ENCODE data around the gene HOXD13.

Gene HOXD13

GRCh38 chr2:176075481-176075880 is 17.0 kb upstream of the HOXD13 start:
- Histone ChIP-seq H3K4me3 (replicated peaks; ENCODE audit: low read depth, low read length) (no peak overlapping the region), H3K36me3 (ENCODE audit: control insufficient read depth, insufficient read depth, low read length) (no peaks in the 10 kb centered on the region), H3K27me3 (replicated peaks; ENCODE audit: control insufficient read depth, insufficient read depth, low read length) (peaks cover 4% of the 10 kb centered on the region; the same call in 1 of the 2 replicates)
- DNase-seq (ENCODE audit: extremely low read depth, insufficient read length) = no peak
- no peak for TF ChIP-seq CTCF (IDR thresholded peaks at IDR 0.05; ENCODE audit: insufficient read depth, low read length, poor library complexity, severe bottlenecking)

- no peak overlapping the region for H3K4me3 ChIP-seq (replicated peaks; ENCODE audit: low read depth, low read length)
- no peak for TF ChIP-seq CTCF (IDR thresholded peaks at IDR 0.05; ENCODE audit: insufficient read depth, low read length, poor library complexity, severe bottlenecking)
- H3K36me3 ChIP-seq (ENCODE audit: control insufficient read depth, insufficient read depth, low read length) = no peaks in the 10 kb centered on the region
- no peak for DNase-seq (ENCODE audit: extremely low read depth, insufficient read length)
- H3K27me3 ChIP-seq (replicated peaks; ENCODE audit: control insufficient read depth, insufficient read depth, low read length) = peaks cover 4% of the 10 kb centered on the region; the same call in 1 of the 2 replicates
Observed at GRCh38 chr2:176076063-176076462, 16.5 kb upstream of the HOXD13 start.

GRCh38 chr2:176076796-176077195 is 15.7 kb upstream of the HOXD13 start:
- DNase-seq (ENCODE audit: extremely low read depth, insufficient read length) = no peak
- TF ChIP-seq CTCF (IDR thresholded peaks at IDR 0.05; ENCODE audit: insufficient read depth, low read length, poor library complexity, severe bottlenecking) = no peak
- Histone ChIP-seq H3K27me3 (replicated peaks; ENCODE audit: control insufficient read depth, insufficient read depth, low read length) (peaks cover 4% of the 10 kb centered on the region; the same call in 1 of the 2 replicates), H3K4me3 (replicated peaks; ENCODE audit: low read depth, low read length) (no peak overlapping the region), H3K36me3 (ENCODE audit: control insufficient read depth, insufficient read depth, low read length) (no peaks in the 10 kb centered on the region)

- peaks cover 4% of the 10 kb centered on the region; the same call in 1 of the 2 replicates for H3K27me3 ChIP-seq (replicated peaks; ENCODE audit: control insufficient read depth, insufficient read depth, low read length)
- TF ChIP-seq CTCF (IDR thresholded peaks at IDR 0.05; ENCODE audit: insufficient read depth, low read length, poor library complexity, severe bottlenecking) = no peak
- H3K4me3 ChIP-seq (replicated peaks; ENCODE audit: low read depth, low read length) = no peak overlapping the region
- no peaks in the 10 kb centered on the region for H3K36me3 ChIP-seq (ENCODE audit: control insufficient read depth, insufficient read depth, low read length)
- no peak for DNase-seq (ENCODE audit: extremely low read depth, insufficient read length)
Observed at GRCh38 chr2:176078541-176079284, 13.8 kb upstream of the HOXD13 start.

- H3K36me3 ChIP-seq (ENCODE audit: control insufficient read depth, insufficient read depth, low read length) = no peaks in the 10 kb centered on the region
- no peak overlapping the region for H3K4me3 ChIP-seq (replicated peaks; ENCODE audit: low read depth, low read length)
- TF ChIP-seq CTCF (IDR thresholded peaks at IDR 0.05; ENCODE audit: insufficient read depth, low read length, poor library complexity, severe bottlenecking) = no peak
- peaks cover 3% of the 10 kb centered on the region; the same call in 1 of the 2 replicates for H3K27me3 ChIP-seq (replicated peaks; ENCODE audit: control insufficient read depth, insufficient read depth, low read length)
- DNase-seq (ENCODE audit: extremely low read depth, insufficient read length) = no peak
Observed at GRCh38 chr2:176079285-176079830, 13.2 kb upstream of the HOXD13 start.

Measured in GM06990 (cell line).